DND-41 (cell line): ENCODE results near the gene HPCAL1.

Experiments used
- ATAC-seq: fragments of 200-7000 bp; cut with Tn5 transposase; 3 replicates; pipeline ENCODE4 v1.9.1; 2021; ENCODE audit warnings: low read depth; ENCODE audit not compliant: insufficient read depth
- DNase-seq: peaks from one replicate; pipeline ENCODE4 v3.0.0-alpha.2; 2020
- H2AFZ ChIP-seq: 2 replicates; pipeline ENCODE4 v1.6.0; 2012; ENCODE audit warnings: low read depth, low read length
- H3K27ac ChIP-seq: 2 replicates; pipeline ENCODE4 v1.5.1; 2012; ENCODE audit warnings: low read length, inconsistent platforms
- H3K27me3 ChIP-seq: fragments of 200-600 bp; sonication (generic); 2 replicates; pipeline ENCODE4 v1.6.0; 2012; ENCODE audit warnings: low read length, mild to moderate bottlenecking, inconsistent platforms; ENCODE audit not compliant: insufficient read depth, poor library complexity
- H3K36me3 ChIP-seq: 2 replicates; pipeline ENCODE4 v1.5.1; 2012; ENCODE audit warnings: low read length, inconsistent platforms; ENCODE audit not compliant: insufficient read depth
- H3K4me1 ChIP-seq: 2 replicates; pipeline ENCODE4 v1.5.1; 2012; ENCODE audit warnings: mild to moderate bottlenecking, low read length; ENCODE audit not compliant: insufficient read depth
- H3K4me2 ChIP-seq: 2 replicates; pipeline ENCODE4 v1.6.0; 2012; ENCODE audit warnings: mild to moderate bottlenecking, moderate library complexity, low read length, inconsistent platforms; ENCODE audit not compliant: insufficient read depth
- H3K4me3 ChIP-seq, 2 experiments: fragments of 200-600 bp in 1 of 2; shearing (Covaris generic) in 1 of 2; 2 replicates each; pipeline ENCODE4 v1.5.1; 2012 to 2016; ENCODE audit warnings: inconsistent platforms in 2 of 2, low read length in 2 of 2, mild to moderate bottlenecking in 2 of 2, low read depth in 1 of 2, moderate library complexity in 1 of 2
- H3K79me2 ChIP-seq: 2 replicates; pipeline ENCODE4 v1.6.0; 2012; ENCODE audit warnings: low read length, inconsistent platforms; ENCODE audit not compliant: insufficient read depth
- H3K9ac ChIP-seq: 2 replicates; pipeline ENCODE4 v1.6.0; 2012; ENCODE audit warnings: low read depth, mild to moderate bottlenecking, inconsistent platforms, low read length, moderate library complexity
- H3K9me3 ChIP-seq: 2 replicates; pipeline ENCODE4 v1.5.1; 2012; ENCODE audit warnings: low read length, moderate library complexity, mild to moderate bottlenecking, inconsistent platforms; ENCODE audit not compliant: insufficient read depth, severe bottlenecking
- H4K20me1 ChIP-seq: 2 replicates; pipeline ENCODE4 v1.6.0; 2012; ENCODE audit warnings: low read length; ENCODE audit not compliant: insufficient read depth
- CTCF ChIP-seq: IDR thresholded peaks from 2 replicates; pipeline ENCODE4 v1.5.1; 2012; ENCODE audit warnings: borderline replicate concordance, low read length, moderate library complexity, mild to moderate bottlenecking; ENCODE audit not compliant: poor library complexity, severe bottlenecking; ENCODE audit errors: extremely low read depth
- EZH2 ChIP-seq: IDR thresholded peaks from 3 replicates; pipeline ENCODE4 v1.6.1; 2012; ENCODE audit warnings: borderline replicate concordance, low read depth, mild to moderate bottlenecking, moderate library complexity, low read length, inconsistent platforms; ENCODE audit not compliant: severe bottlenecking

HPCAL1 gene

GRCh38 chr2:10331027-10331701, 28.5 kb downstream of the HPCAL1 start:
- peaks cover 34% of the 10 kb centered on the region for H4K20me1 ChIP-seq
- TF ChIP-seq EZH2: no peak
- no peak for TF ChIP-seq CTCF
- no peak overlapping the region for H3K9ac ChIP-seq
- no peaks in the 10 kb centered on the region for H3K9me3 ChIP-seq
- H3K4me1 ChIP-seq: peaks cover 25% of the 10 kb centered on the region
- peak; percentile 75 for ATAC-seq
- peak; percentile 53 for DNase-seq
- peak overlapping the region; percentile 40 for H3K4me2 ChIP-seq
- H3K27ac ChIP-seq: no peak overlapping the region
- H3K4me3 ChIP-seq: no peak overlapping the region
- H2AFZ ChIP-seq: no peak overlapping the region; the same call in 1 of the 2 replicates
- no peaks in the 10 kb centered on the region for H3K79me2 ChIP-seq
- no peaks in the 10 kb centered on the region for H3K27me3 ChIP-seq
- H3K36me3 ChIP-seq: no peaks in the 10 kb centered on the region

- H4K20me1 ChIP-seq: peaks cover 29% of the 10 kb centered on the region; the same call in 1 of the 2 replicates
- no peak overlapping the region for H3K9ac ChIP-seq
- peaks cover 25% of the 10 kb centered on the region for H3K4me1 ChIP-seq
- no peak overlapping the region for H3K27ac ChIP-seq
- TF ChIP-seq CTCF (no peak), EZH2 (no peak)
- H3K9me3 ChIP-seq: no peaks in the 10 kb centered on the region
- H3K27me3 ChIP-seq: no peaks in the 10 kb centered on the region
- no peaks in the 10 kb centered on the region for H3K79me2 ChIP-seq
- no peaks in the 10 kb centered on the region for H3K36me3 ChIP-seq
- ATAC-seq: peak; percentile 27; the same call in 1 of the 3 replicates
- H2AFZ ChIP-seq: no peak overlapping the region
- peak overlapping the region; percentile 40 for H3K4me2 ChIP-seq
- DNase-seq: no peak
- H3K4me3 ChIP-seq: no peak overlapping the region
Observed at GRCh38 chr2:10331702-10332401, 29.1 kb downstream of the HPCAL1 start.

GRCh38 chr2:10332402-10333246, 29.9 kb downstream of the HPCAL1 start:
- TF ChIP-seq CTCF: no peak
- no peak for TF ChIP-seq EZH2
- Histone ChIP-seq H3K36me3 (no peaks in the 10 kb centered on the region), H3K4me3 (no peak overlapping the region), H3K4me1 (peaks cover 25% of the 10 kb centered on the region), H3K79me2 (no peaks in the 10 kb centered on the region), H2AFZ (no peak overlapping the region), H3K4me2 (no peak overlapping the region), H4K20me1 (peaks cover 30% of the 10 kb centered on the region; the same call in 1 of the 2 replicates), H3K9me3 (no peaks in the 10 kb centered on the region), H3K27ac (no peak overlapping the region), H3K9ac (no peak overlapping the region), H3K27me3 (no peaks in the 10 kb centered on the region)
- ATAC-seq: no peak
- DNase-seq: no peak
